GM10248 (cell line): ENCODE data around the gene EFCAB8.
"Not testable (repeated sequence)": the region's sequence is repeated elsewhere in the genome, so short reads cannot be mapped to it uniquely, and the experiment has no call there.

Experiments used
- CTCF ChIA-PET: fragments of 300-600 bp; sonication (Branson Sonifier 250); formaldehyde crosslinking; extraction: SDS; loops from one replicate; lab custom pipeline; 2021; ENCODE audit warnings: antibody characterized with exemption; lab: Yijun Ruan, JAX
- POLR2A ChIA-PET: fragments of 350-650 bp; sonication (Branson Sonifier 250); formaldehyde crosslinking; extraction: SDS; loops from one replicate; lab custom pipeline; 2020; ENCODE audit warnings: antibody characterized with exemption; lab: Yijun Ruan, JAX
- DNase-seq: peaks from one replicate; pipeline ENCODE4 v3.0.0; 2012; ENCODE audit errors: extremely low spot score
- TF ChIP-seq, protein P1 (sequence below): IDR thresholded peaks from 2 replicates; pipeline ENCODE4 v1.5.1; 2012; ENCODE audit warnings: mild to moderate bottlenecking, low read depth; ENCODE audit errors: extremely low read depth, missing control alignments, control extremely low read depth

The EFCAB8 gene

DNA sequence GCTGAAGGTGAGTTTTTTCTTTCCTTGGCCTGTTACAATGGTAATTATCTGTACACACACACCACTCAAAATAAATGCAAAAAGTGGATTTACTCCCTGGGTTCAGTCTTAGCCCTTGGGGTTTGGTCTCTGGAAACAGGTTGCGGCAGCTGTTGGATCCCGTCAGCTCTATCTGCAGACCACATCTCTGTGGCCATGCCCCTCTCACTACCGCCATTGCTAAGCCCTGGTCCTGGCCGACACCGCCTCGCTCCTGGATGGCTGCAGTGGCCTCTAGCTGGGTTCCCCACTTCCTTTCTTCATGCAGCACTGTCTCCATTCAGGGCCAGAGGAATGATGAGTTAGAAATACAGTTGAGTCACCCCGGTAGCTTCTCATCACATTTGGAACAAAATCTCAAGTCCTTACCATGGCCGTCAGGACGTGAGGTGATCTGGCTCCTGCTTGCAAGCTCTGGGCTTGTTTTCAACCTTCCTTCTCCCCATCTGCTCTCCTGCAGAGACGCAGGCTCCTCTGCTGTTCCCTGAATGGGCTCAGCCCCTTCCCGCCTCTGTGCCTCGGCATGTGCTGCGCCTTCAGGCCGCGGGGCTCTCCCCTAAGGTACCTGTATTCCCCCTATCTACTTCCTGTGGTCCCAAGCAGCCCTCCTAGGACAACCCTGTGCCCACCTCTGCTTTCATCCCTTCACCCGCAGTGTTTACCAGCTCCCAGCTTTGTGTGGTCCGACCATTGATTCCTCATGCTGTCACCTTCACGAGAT, 38.0 kb downstream of the EFCAB8 start:
- TF ChIP-seq, protein P1, sequence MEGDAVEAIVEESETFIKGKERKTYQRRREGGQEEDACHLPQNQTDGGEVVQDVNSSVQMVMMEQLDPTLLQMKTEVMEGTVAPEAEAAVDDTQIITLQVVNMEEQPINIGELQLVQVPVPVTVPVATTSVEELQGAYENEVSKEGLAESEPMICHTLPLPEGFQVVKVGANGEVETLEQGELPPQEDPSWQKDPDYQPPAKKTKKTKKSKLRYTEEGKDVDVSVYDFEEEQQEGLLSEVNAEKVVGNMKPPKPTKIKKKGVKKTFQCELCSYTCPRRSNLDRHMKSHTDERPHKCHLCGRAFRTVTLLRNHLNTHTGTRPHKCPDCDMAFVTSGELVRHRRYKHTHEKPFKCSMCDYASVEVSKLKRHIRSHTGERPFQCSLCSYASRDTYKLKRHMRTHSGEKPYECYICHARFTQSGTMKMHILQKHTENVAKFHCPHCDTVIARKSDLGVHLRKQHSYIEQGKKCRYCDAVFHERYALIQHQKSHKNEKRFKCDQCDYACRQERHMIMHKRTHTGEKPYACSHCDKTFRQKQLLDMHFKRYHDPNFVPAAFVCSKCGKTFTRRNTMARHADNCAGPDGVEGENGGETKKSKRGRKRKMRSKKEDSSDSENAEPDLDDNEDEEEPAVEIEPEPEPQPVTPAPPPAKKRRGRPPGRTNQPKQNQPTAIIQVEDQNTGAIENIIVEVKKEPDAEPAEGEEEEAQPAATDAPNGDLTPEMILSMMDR, result no peak
- ChIA-PET POLR2A (no interaction called here), CTCF (interaction anchor here (0.9 to 1.8 kb wide), 6 partner anchors 10 to 312 kb away, joined by 3 to 5 read pairs (median 3); no protein-coding TSS in a partner anchor)
- no peak for DNase-seq

DNA sequence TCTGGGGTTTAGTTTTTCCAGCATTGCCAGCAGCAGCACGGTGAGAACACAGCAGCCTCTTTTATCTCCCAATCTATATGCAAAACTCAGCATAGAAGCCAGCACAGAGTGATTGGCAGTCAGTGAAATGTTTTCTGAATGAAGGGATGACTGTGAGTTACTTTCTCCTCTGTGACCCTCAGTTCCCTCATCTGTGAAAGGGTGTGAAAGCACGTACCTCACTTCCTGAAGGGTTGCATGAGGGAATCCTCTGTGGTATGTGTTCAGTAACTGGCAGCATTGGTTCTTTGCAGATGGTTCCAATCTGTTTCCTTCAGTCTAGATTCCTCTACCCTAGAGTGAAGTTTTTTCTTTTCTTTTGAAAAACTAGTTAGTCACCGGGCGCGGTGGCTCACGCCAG, 40.0 kb downstream of the EFCAB8 start:
- POLR2A ChIA-PET, result no interaction called here

DNA sequence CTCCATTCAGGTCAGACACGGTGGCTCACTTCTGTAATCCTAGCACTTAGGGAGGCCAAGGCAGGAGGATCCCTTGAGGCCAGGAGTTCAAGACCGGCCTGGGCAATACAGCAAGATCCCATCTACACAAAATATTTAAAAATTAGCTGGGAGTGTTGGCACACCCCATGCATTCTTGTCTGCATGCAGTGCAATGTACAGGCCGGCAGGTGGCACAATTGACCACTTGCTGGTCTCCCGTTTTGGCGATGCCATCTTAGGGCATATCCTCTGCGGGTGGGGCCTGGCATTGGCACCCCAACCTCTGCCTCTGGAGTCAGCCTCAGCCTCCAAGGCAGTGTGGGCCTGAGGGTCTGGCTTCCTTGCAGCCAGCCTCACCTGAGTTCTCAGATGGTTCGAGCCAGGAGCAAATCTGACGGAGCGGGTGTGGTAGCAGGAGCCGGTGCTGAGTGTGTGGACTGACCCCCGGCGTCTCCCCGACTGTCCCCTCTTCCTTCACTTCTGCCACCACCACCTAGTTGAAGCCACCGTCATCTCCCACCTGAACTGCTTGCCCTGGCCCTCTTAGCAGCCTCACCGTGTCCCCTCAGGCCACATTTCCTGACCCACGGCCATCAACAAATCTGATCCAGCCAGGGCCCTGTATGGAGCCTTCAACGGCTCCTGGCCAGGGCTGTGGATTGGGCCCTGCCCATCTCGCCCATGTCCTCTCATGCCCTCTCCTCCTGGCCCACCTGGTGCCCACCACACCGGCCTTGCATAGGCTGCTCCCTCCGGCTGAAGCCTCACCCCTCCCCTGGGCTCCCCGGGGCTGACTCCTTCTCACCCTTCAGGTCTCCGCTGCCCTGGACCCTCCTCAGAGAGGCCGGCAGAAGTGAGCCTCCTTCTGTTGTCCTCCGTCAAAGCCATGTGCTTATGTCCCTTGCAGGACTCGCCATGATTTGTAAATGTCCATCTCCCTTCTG, 44.0 kb downstream of the EFCAB8 start:
- TF ChIP-seq, protein P1, result peak; percentile 92
- ChIA-PET POLR2A (no interaction called here), CTCF (interaction anchor here (0.6 to 3.3 kb wide), 24 partner anchors 9 to 402 kb away, joined by 3 to 30 read pairs (median 4); partner anchors contain the start of genes C20orf203 and SUN5)
- peak; percentile 80 for DNase-seq

More for the DNA sequence above, 40.0 kb downstream of the EFCAB8 start:
- CTCF ChIA-PET, result no interaction called here
- TF ChIP-seq, protein P1, result no peak
- no peak for DNase-seq

DNA sequence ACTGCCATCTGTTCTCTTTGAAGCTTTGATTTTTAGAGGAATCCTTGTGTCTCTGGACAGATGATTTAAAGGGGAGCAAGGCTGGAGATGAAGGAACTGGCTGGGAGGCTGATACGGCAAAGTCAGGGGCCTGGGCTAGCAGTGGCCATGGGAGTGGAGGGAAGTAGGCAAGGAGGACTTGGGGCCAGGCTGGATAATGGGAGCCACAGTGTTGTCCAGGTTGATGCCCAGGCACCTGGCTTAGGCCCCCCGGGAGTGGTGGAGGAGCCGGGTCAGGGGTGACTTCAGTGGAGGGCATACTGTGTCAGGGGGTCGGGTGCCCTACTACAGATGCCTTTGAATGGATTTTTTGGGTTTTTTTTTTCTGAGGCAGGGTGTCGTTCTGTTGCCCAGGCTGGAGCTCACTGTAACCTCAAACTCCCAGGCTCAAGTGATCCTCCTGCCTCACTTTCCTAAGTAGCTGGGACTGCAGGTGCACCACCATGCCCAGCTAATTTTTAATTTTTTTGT, 45.0 kb downstream of the EFCAB8 start:
- ChIA-PET POLR2A (no interaction called here), CTCF (interaction anchor here (1.0 to 1.4 kb wide), 4 partner anchors 12 to 196 kb away, joined by 3 to 4 read pairs (median 4); no protein-coding TSS in a partner anchor)
- TF ChIP-seq, protein P1, result no peak
- no peak for DNase-seq

DNA sequence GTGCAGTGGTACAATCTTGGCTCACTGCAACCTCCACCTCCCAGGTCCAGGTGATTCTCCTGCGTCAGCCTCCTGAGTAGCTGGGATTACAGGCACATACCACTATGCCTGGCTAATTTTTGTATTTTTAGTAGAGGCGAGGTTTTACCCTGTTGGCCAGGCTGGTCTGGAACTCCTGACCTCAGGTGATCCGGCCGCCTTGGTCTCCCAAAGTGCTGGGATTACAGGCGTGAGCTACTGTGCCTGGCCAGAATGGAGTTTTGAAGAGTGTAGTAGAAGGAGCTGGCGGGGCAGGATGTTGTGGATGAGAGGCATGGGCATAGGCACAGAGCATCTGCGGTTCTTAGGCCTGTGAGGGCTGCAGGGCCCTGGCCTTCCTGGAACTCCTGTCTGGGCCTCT, 46.0 kb downstream of the EFCAB8 start:
- POLR2A ChIA-PET, DNase-seq: not testable (repeated sequence)
- CTCF ChIA-PET, result interaction anchor here (1.2 to 1.6 kb wide), 4 partner anchors 13 to 195 kb away, joined by 3 to 7 read pairs (median 4); no protein-coding TSS in a partner anchor

GRCh38 chr20:32906200-32906599, 47.5 kb downstream of the EFCAB8 start:
- DNase-seq, result no peak
- ChIA-PET CTCF (no interaction called here), POLR2A (no interaction called here)
- TF ChIP-seq, protein P1, result no peak
